ENCODE data around the gene LCP2. TPM values are rescaled to one million over a fixed set of nuclear protein-coding genes. Genes with fewer than 3 reads are reported as not detected.
A peak's percentile ranks its signal among the peaks of the same experiment; 100 is the strongest.

The LCP2 gene
- total and polyA plus RNA-seq, 12 donors: 2.4 to 53.7 (median 17.7) TPM

- no peaks in the 10 kb centered on the region for H3K27me3 ChIP-seq
- intact Hi-C loops (cut with DNase I): no loop called here
- H3K4me3 ChIP-seq: peak overlapping the region in 1 of 4 donors; percentile 50
- TF ChIP-seq, protein P1, sequence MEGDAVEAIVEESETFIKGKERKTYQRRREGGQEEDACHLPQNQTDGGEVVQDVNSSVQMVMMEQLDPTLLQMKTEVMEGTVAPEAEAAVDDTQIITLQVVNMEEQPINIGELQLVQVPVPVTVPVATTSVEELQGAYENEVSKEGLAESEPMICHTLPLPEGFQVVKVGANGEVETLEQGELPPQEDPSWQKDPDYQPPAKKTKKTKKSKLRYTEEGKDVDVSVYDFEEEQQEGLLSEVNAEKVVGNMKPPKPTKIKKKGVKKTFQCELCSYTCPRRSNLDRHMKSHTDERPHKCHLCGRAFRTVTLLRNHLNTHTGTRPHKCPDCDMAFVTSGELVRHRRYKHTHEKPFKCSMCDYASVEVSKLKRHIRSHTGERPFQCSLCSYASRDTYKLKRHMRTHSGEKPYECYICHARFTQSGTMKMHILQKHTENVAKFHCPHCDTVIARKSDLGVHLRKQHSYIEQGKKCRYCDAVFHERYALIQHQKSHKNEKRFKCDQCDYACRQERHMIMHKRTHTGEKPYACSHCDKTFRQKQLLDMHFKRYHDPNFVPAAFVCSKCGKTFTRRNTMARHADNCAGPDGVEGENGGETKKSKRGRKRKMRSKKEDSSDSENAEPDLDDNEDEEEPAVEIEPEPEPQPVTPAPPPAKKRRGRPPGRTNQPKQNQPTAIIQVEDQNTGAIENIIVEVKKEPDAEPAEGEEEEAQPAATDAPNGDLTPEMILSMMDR (IDR thresholded peaks at IDR 0.05): no peak
- TF ChIP-seq POLR2A (IDR thresholded peaks at IDR 0.05): no peak
- no peak for DNase-seq
- no peaks in the 10 kb centered on the region for H3K36me3 ChIP-seq (replicated peaks in 1 of 2)
- no peaks in the 10 kb centered on the region for H3K9me3 ChIP-seq (replicated peaks in 1 of 3)
- 70 to 81% (median 76%) methylated on average over 13 of the region's 13 CpGs for WGBS, 4 donors
- H3K27ac ChIP-seq: peak overlapping the region in 4 of 5 donors; percentile 34 to 87 (median 65)
- no peaks in the 10 kb centered on the region for H3K4me1 ChIP-seq (replicated peaks in 1 of 2)
These were observed 1.3 kb downstream of the LCP2 start for GRCh38 chr5:170296036-170296934.

- H3K4me3 ChIP-seq: no peak overlapping the region
- H3K27me3 ChIP-seq: no peaks in the 10 kb centered on the region
- intact Hi-C loops (cut with DNase I): no loop called here
- TF ChIP-seq POLR2A (IDR thresholded peaks at IDR 0.05): no peak
- TF ChIP-seq, protein P1 (IDR thresholded peaks at IDR 0.05): no peak
- no peak overlapping the region for H3K27ac ChIP-seq
- H3K36me3 ChIP-seq (replicated peaks in 1 of 2): no peaks in the 10 kb centered on the region
- H3K9me3 ChIP-seq (replicated peaks in 1 of 3): no peaks in the 10 kb centered on the region
- peaks cover 0 to 9% of the 10 kb centered on the region in 2 donors for H3K4me1 ChIP-seq (replicated peaks in 1 of 2)
- no peak for DNase-seq
These were observed 3.0 kb downstream of the LCP2 start for GRCh38 chr5:170294556-170294955.

DNA sequence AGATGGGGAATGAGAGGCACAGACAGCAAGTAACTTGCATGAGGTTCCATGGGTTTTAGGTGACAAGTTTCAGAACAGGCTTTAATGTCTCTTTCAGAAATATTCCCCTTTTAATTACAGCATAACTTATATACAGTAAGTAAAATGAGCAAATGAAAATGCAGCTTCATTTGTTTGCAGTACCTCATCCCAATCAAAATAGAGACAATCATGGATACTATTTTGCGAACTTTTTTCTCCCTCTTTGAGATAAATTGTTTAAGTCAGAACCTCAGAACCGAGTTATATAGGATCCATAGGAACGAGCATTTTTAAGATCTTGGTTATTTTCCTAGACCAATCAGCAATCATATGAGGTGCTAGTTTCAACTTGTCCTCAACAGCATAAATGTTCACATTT is 3.5 kb downstream of the LCP2 start:
- TF ChIP-seq, protein P1 (IDR thresholded peaks at IDR 0.05): no peak
- TF ChIP-seq POLR2A (IDR thresholded peaks at IDR 0.05): no peak
- Histone ChIP-seq H3K4me3 (no peak overlapping the region), H3K4me1 (replicated peaks in 1 of 2) (peaks cover 0 to 12% of the 10 kb centered on the region in 2 donors), H3K27ac (no peak overlapping the region), H3K9me3 (replicated peaks in 1 of 3) (no peaks in the 10 kb centered on the region), H3K36me3 (replicated peaks in 1 of 2) (no peaks in the 10 kb centered on the region), H3K27me3 (no peaks in the 10 kb centered on the region)
- 61 to 67% (median 64%) methylated on average over 3 of the region's 3 CpGs for WGBS, 4 donors
- DNase-seq: no peak
- intact Hi-C loops (cut with DNase I): no loop called here

DNA sequence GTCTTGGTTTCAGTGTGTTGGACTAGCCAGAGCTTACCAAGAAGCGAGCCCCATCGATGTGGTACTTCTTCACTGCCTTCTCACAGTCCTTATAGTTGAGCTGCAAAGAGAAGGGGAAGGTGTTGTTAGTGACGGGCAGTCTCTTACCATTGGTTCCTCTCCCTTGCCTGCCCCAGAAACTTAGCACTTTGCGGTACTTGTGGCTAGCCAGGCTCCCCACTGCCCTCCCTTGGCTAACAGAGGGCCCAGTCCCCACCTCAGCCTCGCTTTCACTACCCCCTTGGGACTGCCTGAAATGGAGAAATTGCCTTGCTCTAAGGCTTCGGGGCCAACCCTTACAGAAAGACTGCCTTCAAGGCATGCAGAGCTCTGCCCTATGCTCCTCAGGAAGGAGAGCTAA is 4.3 kb downstream of the LCP2 start:
- 61 to 73% (median 64%) methylated on average over 6 of the region's 6 CpGs for WGBS, 4 donors
- intact Hi-C loops (cut with DNase I): no loop called here
- H3K9me3 ChIP-seq (replicated peaks in 1 of 3): no peaks in the 10 kb centered on the region
- H3K27me3 ChIP-seq: no peaks in the 10 kb centered on the region
- no peak for TF ChIP-seq POLR2A (IDR thresholded peaks at IDR 0.05)
- H3K4me1 ChIP-seq (replicated peaks in 1 of 2): peaks cover 0 to 15% of the 10 kb centered on the region in 2 donors
- no peaks in the 10 kb centered on the region for H3K36me3 ChIP-seq (replicated peaks in 1 of 2)
- H3K27ac ChIP-seq: peak overlapping the region in 1 of 5 donors; percentile 29
- peak in 5 of 7 donors; percentile 43 to 55 (median 45) for DNase-seq
- no peak overlapping the region for H3K4me3 ChIP-seq

All from adrenal gland (tissue), 12 donors.